ENCODE data around the gene PPP1R14C. TPM values are rescaled to one million over a fixed set of nuclear protein-coding genes. Genes with fewer than 3 reads are reported as not detected.

The PPP1R14C gene
- total RNA-seq, 2 donors from 2014 or later, result 1.2 TPM; not detected in 1

DNA sequence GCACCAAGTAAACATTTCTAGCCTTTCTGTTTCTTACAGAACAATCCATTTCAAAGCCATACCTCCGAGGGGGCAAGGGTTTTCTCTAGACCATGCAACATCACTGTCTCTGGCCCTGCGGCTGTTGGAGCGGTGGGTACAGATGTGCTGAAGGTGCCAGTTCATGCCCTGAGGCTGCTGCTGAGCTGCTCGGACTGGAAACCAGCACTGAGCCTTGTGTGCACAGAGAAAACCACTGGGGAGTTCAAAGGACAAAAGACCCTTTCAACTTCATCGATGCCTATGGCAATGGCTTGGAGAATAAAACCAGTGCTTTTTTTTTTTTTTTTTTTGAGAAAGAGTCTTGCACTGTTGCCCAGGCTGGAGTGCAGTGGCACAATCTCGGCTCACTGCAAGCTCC is 132.6 kb downstream of the PPP1R14C start:
- intact Hi-C loops (cut with DNase I), result no loop called here
- DNase-seq (ENCODE audit: low spot score), result no peak

- intact Hi-C loops (cut with DNase I), result no loop called here
These were observed 133.5 kb downstream of the PPP1R14C start for GRCh38 chr6:150276168-150276936.

GRCh38 chr6:150276937-150277742 is 134.3 kb downstream of the PPP1R14C start:
- DNase-seq (ENCODE audit: low spot score), result no peak

More at GRCh38 chr6:150276168-150276936, 133.5 kb downstream of the PPP1R14C start:
- DNase-seq (ENCODE audit: low spot score), result no peak

DNA sequence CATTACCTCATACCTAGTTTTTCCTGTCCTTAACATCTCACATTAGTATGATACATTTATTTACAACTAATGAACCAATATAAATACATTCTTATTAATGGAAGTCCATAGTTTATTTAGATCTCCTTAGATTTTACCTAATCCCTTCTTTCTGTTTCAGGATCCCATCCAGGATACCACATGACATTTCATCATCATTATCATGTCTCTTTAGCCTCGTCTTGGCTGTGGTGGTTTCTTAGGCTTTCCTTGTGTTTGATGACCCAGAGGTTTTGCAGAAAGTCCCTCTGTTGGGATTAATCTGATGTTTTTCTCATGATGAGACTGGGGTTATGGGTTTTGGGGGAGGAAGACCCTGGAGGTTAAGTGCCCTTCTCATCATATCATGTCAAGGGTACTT is 136.7 kb downstream of the PPP1R14C start:
- no peak for DNase-seq (ENCODE audit: low spot score)
- intact Hi-C loops (cut with DNase I), result no loop called here

More at GRCh38 chr6:150276937-150277742, 134.3 kb downstream of the PPP1R14C start:
- intact Hi-C loops (cut with DNase I), result no loop called here

- intact Hi-C loops (cut with DNase I), result no loop called here
- DNase-seq (ENCODE audit: low spot score), result no peak
These were observed 137.9 kb downstream of the PPP1R14C start for GRCh38 chr6:150280703-150281102.

- no peak for DNase-seq (ENCODE audit: low spot score)
- intact Hi-C loops (cut with DNase I), result no loop called here
These were observed 138.9 kb downstream of the PPP1R14C start for GRCh38 chr6:150281767-150282166.

DNA sequence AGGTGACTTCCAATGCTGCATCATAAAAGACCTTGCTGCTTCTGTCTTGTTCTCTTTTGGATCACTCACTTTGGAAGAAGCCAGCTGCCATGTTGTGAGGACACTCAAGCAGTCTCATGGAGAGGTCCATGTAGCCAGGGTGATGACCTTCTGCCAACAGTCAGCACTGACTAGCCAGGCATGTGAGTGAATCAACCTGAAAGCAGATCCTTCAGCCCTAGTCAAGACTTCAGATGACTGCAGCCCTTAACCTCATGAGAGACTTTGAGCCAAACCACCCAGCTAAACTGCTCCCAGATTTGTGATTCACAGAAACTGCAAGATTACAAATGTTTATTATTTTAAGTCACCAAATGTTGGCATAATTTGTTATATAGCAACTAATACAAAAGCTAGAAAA is 140.0 kb downstream of the PPP1R14C start:
- no peak for DNase-seq (ENCODE audit: low spot score)
- intact Hi-C loops (cut with DNase I), result no loop called here

- intact Hi-C loops (cut with DNase I), result no loop called here
- no peak for DNase-seq (ENCODE audit: low spot score)
These were observed 143.6 kb downstream of the PPP1R14C start for GRCh38 chr6:150286460-150286859.

DNA sequence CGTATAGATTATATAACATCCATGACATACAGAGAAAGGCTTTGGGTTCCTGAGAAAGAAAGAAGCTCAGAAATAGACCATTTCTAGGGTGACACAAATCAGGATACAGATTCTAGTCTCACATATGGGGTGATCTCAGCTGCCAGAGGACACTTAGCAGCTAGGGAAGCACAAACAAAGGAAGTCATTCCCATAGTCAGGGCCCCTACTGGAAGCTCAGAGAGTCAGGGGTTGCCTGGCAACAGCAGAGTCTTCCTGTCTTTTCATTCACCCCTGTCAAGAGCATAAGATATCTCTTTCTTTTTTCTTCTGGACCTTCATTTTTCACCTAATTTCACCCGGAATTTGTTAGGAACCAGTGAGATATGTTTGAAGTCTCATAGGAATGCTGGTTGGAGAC is 144.1 kb downstream of the PPP1R14C start:
- no peak for DNase-seq (ENCODE audit: low spot score)
- intact Hi-C loops (cut with DNase I), result no loop called here

DNA sequence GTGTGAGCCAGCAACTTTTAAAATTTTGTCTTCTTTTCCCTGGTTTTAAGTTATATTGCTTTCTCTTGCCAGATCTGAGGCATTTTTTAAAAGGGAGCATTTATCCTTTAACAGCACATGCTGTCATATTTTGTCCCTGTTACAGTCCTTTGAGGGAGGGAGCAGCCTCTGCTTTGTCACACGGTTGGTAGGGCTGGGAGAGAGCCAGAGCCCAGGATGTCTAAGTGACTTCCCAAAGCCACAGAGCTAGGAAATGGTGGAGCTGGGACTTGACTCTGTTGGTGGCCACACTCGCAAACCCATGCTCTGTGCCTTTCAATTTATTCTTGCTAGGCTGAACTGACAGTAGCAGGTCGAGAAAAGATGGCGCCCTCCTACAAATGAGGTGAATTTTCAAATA is 145.6 kb downstream of the PPP1R14C start:
- intact Hi-C loops (cut with DNase I), result no loop called here

DNA sequence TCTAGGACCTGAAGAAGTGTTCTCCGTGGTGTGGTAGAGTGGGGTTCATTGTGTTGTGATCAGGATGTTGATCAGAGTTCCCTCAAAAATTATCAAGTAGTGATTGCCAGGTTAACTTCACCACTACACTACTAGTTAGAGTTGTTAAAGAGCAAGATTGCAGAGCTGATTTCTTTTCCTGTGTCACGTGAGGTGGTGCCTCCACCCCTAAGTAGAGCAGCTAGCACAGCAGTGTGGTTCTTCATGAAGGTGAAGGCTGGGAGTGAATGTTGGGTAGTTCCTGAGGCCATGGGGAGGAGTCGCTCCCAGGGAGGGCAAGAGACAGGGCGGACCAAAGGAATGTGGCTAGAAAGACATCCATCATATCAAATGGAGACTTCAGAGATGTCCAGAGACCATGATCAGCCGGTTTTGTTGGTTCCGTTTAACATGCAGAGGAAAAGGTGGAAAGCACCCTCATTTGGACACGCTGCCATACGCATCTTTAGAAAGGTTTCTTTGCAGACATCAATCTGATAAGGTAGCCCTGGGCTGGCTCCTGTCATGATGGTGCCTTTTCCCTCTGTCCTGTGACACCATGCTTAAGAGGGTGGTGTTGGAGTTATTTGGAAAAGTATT is 146.7 kb downstream of the PPP1R14C start:
- DNase-seq (ENCODE audit: low spot score), result no peak
- intact Hi-C loops (cut with DNase I), result loop anchor here in 1 of 2 donors (2.0 kb wide), 1 partner anchor 51 kb away; no protein-coding TSS in a partner anchor

More for the DNA sequence above, 145.6 kb downstream of the PPP1R14C start:
- DNase-seq (ENCODE audit: low spot score), result no peak

GRCh38 chr6:150290429-150290828 is 147.6 kb downstream of the PPP1R14C start:
- intact Hi-C loops (cut with DNase I), result loop anchor here in 1 of 2 donors (2.0 kb wide), 1 partner anchor 50 kb away; no protein-coding TSS in a partner anchor
- DNase-seq (ENCODE audit: low spot score), result no peak

GRCh38 chr6:150291968-150292710 is 149.3 kb downstream of the PPP1R14C start:
- intact Hi-C loops (cut with DNase I), result loop anchor here in 1 of 2 donors (2.0 kb wide), 1 partner anchor 49 kb away; no protein-coding TSS in a partner anchor
- no peak for DNase-seq (ENCODE audit: low spot score)

DNA sequence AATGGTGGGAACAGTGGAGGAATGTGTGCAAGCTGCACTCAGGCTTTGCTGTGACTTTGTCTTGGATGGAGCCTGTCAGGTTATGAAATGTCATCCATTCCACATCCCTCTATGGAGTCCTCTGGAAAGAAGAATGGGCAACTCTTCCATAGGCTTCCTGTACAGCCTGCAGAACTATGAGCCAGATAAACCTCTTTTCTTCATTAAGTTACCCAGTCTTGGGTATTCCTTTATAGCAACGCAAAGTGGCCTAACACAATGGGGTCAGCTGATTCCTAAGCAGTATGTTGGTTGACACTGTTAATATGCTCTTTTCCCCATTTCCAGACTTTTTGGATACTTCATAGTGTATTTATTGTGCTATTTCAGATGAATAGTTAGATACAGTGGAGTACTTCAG is 150.2 kb downstream of the PPP1R14C start:
- DNase-seq (ENCODE audit: low spot score), result no peak
- intact Hi-C loops (cut with DNase I), result no loop called here

DNA sequence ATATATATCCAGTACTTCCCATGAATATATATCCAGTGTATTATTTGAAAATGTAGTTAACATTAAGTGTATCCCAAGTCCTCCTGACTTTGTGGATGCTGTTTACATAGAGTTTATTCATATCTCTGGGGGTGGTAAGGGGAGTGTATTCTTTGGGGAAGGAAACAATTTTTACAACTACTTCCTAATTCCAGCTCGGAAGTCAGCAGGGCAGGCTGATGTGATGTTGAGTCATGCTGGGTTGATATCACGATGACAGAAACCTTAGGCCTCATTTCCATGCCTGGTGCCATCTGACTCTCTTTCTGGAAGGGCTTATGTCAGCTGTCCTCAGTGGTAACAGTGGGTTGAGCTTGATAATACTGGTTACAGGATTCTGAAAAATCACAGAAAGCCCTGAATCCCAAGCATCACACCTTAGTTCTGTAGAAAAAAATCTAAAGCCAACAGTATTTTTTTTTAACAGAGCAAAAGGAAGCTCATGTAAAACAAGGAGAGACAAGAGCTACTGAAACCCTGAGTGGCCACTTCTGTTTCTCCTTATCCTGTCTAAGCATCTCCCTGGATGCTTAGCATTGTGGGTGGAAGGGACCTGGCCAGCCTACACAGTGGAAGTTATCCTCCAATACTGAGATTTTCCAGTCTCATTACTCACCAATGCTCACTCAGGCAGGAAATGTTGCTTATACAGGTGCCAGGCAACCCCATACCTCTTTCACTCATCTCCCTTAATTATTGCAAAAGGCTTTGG is 150.8 kb downstream of the PPP1R14C start:
- intact Hi-C loops (cut with DNase I), result no loop called here
- DNase-seq (ENCODE audit: low spot score), result no peak

DNA sequence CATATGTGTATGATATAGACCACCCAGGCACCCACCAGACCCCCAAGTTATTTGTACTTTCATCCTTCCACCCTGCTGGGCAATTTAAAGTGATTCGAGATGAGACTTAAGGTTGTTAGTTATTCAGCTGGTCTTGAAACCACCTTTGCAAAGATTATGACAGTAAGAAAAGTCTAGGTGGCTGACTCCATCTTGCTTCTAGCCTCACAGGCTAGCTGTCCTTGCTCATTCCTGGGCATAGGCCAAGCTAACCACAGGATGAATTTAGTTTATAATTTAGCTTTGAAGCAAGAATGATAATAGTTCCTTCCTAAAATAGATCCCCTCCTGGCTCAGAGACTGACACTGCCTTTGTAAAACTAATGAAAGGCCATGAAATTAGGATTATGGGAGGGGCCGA is 154.0 kb downstream of the PPP1R14C start:
- intact Hi-C loops (cut with DNase I), result no loop called here
- DNase-seq (ENCODE audit: low spot score), result no peak

- no peak for DNase-seq (ENCODE audit: low spot score)
- intact Hi-C loops (cut with DNase I), result no loop called here
These were observed 154.6 kb downstream of the PPP1R14C start for GRCh38 chr6:150297327-150298029.

GRCh38 chr6:150298030-150298380 is 155.2 kb downstream of the PPP1R14C start:
- intact Hi-C loops (cut with DNase I), result no loop called here
- DNase-seq (ENCODE audit: low spot score), result no peak

All from posterior vena cava (tissue), 2 donors.